NCI-H2196 (cell line): ENCODE results near the gene PLEKHG5.

ENCODE experiments used
- DNase-seq: peaks from one replicate; lab custom pipeline; 2025; ENCODE audit not compliant: unreplicated experiment; lab: John Stamatoyannopoulos, UW

The PLEKHG5 gene

GRCh38 chr1:6509919-6510291 is 18.4 kb upstream of the PLEKHG5 start:
- DNase-seq, result no peak

DNA sequence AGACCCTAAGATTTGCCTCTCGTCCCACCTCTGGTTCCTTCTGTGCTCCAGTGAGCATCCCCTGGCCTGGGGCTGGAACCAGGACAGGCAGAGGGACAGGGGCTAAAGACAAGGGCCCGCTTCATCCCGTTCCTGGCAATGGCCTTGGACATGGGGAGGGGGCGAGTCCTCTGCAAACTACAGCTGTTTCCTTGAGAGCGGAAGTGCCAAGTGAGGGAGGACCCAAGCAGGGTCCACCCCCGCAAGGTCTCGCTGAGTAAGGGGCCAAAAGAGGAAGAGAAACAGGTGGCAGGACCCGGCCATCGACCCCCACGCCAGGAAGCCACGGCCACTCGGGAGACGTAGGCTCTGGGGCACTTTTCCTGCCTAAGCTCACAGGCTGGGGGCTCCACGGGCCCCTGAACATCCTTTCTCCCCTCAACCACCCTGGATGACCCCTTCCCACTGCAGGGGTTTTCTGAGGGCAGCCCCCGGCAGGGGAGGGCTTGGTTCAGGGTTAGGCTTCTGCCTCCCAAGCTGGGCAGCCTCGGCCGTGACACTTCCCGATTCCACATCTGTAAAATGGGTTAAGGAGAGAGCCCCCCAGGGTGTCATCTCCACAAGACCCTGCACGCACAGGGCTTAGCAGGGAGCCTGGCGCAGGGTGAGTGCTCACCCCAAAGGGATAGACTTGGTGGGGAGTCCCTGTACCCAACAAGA is 17.9 kb upstream of the PLEKHG5 start:
- no peak for DNase-seq

- DNase-seq, result no peak
Observed at GRCh38 chr1:6508816-6509189, 17.3 kb upstream of the PLEKHG5 start.

GRCh38 chr1:6508154-6508815 is 16.8 kb upstream of the PLEKHG5 start:
- DNase-seq, result peak; percentile 28

GRCh38 chr1:6507461-6507911 is 16.0 kb upstream of the PLEKHG5 start:
- DNase-seq, result no peak

DNA sequence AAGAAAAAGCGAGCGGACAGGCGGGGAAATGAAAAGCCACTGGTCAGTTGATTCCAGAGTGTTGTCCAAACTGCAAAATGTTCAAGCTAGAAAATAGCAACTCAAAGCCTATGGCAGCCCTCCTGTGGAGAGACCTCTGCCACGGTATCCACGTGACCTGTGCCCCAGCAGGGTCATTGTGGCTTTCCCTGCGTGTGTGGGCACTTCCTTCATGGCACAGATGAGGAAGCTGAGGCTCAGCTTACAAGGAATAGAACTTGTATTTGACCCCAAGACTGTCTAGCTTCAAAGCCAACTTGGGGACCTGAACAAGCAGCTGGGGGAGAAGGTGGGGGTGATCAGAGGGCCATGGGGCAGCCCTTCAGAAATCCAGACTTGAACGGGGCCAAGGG is 15.6 kb upstream of the PLEKHG5 start:
- no peak for DNase-seq

- no peak for DNase-seq
Observed at GRCh38 chr1:6506210-6507036, 15.0 kb upstream of the PLEKHG5 start.

GRCh38 chr1:6505367-6506209 is 14.1 kb upstream of the PLEKHG5 start:
- DNase-seq, result no peak

- DNase-seq, result no peak
Observed at GRCh38 chr1:6504887-6505286, 13.4 kb upstream of the PLEKHG5 start.

DNA sequence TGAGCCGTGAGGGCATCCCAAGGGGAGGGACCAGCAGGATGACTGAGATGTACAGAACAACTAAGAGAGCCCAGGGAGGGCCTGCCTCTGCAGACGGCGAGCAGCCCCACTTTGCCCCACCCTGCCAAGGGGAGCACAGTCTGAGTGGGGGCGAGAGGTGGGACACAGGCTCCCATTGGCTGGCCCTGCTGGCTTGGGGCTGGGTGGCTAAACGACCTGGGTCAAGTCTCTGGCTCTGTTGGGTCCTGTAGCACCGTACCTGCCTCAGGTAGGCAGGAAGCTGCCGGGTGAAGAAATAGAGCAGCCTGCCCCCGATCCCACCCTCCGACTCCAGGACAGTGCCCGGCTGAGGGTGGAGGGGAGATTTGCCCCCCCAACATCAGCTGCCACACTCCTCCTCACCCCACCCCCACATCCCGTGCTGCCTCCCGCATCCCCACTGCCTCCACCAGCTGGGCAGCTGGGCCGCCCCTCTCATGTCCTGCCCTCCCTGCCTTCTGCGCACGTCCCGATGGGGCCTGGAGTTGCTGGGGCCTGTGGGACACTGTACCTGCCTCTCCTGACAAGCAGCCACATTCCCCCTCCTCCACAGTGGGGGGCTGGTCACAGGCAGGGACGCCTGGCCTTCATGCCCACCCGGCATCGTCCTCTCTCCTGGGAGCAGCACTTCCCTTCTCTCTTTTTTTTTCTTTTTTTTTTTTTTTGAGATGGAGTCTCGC is 12.6 kb upstream of the PLEKHG5 start:
- no peak for DNase-seq

DNA sequence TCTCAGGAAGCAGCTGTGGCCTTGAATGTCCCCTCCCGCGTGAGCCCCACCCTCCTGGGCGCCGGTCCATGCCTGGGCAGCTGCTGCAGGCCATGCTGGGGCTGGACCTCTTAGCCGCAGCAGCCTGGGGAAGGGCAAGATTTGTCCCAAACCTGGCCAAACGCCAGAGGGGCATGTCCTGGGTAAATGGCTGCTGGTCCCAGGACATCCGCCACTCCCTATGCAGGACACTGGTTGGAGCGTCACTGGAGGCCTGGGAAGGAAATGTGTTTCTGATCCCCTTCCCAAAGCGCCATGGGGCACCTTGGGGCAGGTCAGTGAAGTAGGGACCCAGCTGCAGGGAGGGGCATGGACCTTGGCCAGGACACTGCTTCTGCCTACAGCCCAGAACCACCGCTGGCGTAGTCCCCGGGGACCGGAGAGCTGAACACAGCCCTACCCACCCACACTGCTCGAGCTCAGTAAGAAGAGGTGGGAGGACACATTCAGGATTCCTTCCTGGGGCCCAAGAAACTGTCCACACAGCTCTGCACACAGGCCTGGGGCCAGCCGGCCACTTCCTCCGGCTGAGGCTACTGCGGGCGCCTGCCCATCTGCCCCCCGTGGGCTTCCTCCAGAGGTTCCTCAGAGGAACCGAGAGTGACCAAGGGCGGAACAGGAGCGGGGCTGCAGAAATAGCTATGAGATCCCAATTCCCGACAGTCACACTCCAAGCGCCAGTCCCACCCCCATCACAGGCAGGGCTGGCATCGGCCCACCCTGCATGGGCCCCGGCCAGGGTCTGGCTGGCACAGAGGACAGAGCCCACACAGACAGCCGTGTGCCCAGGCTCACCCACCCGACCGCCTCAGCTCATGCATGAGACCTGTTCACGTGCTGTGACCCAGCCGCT is 10.8 kb upstream of the PLEKHG5 start:
- peak; percentile 45 for DNase-seq

- no peak for DNase-seq
Observed at GRCh38 chr1:6501279-6501813, 9.9 kb upstream of the PLEKHG5 start.

GRCh38 chr1:6500544-6501278 is 9.2 kb upstream of the PLEKHG5 start:
- no peak for DNase-seq

DNA sequence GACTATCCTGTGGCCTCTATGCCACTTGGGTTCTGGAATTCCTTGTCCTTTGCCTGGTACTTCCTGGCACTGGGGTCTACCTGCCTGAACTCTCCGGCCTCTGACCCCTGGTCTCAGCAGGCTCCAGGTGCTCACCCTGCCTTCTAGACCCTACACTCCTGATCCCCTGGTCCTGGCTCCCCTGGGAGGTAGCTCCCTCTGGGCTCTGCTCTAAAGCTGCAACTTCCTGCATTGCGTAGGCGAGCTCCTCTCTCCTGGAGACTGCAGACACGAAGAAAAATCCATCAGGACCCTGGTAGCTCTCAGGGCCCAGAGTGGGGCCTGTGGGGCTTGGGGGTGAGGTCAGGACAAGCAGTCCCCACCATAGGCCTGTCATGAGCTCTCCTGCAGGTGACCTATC is 7.8 kb upstream of the PLEKHG5 start:
- DNase-seq, result no peak

DNA sequence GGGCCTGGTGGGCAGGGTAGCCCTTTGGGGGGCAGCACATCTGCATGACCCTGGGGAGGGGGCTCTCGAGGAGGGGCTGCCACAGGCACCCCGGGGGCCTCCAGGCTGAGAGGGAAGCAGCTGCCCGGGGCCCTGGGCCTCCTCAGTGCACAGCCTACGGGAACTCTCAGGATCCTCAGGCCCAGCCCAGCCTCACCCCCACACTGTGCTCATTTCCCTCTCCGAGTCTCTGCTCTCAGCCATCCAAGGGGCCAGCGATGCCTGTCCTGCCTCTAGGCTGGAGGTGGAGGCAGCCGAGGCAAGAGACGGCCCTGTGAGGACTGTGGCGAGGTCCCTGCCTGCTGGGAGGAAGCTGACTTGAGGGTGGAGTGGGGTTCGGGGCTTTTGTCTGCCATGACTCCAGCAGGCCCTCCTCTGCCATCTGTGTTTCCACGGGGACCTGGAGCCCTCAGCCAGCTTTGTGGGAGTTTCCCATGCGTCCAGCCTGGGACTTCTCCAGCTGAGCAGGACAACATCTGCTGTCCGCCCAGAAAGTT is 7.2 kb upstream of the PLEKHG5 start:
- no peak for DNase-seq

DNA sequence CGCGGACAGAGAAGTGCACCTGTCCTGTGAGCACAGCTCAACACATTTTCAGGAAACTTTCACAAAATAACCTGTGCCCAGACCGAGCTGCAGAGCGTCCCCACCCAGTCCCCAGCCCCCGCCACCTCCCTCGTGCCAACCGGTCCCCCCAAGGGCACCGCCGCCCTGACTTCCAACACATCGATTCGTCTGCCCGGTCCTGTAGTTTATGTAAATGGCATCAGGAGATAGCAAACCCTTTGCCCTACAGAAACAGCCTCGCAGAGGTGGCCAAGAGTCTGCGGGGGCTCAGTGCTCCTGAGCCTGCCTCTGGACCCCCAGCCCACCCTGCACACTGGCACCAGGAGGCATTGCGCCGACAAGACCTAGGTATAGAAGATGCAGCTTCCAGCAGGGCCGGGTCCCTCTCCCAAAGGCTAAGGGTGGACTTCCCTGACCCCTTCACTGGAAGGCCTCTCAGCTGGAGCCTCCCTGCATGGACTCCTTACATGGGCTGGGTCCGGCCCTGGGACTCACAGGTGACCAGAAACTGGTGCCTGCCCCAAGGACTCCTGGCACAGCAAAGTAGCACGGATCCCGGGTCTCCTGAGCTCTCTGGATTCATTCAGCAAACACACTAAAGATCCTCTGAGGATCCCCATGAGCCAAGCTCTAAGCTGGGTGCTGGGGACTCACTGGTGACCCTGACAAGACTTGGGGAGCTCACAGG is 6.6 kb upstream of the PLEKHG5 start:
- DNase-seq, result no peak

GRCh38 chr1:6497215-6497866 is 5.9 kb upstream of the PLEKHG5 start:
- peak; percentile 55 for DNase-seq
